AG08396 (cell line): Measurements from ENCODE around the gene RNF220.

Experiments
- DNase-seq: peaks from one replicate; pipeline ENCODE4 v3.0.0; 2012; ENCODE audit warnings: low spot score, mixed read lengths

The RNF220 gene

GRCh38 chr1:44636688-44637598, 231.9 kb downstream of the RNF220 start:
- DNase-seq: no peak

GRCh38 chr1:44637702-44638411, 232.8 kb downstream of the RNF220 start:
- DNase-seq: no peak

GRCh38 chr1:44640200-44640853, 235.3 kb downstream of the RNF220 start:
- no peak for DNase-seq

GRCh38 chr1:44641126-44642102, 236.4 kb downstream of the RNF220 start:
- no peak for DNase-seq

GRCh38 chr1:44642255-44642654, 237.2 kb downstream of the RNF220 start:
- DNase-seq: no peak

- DNase-seq: no peak
These were observed 237.9 kb downstream of the RNF220 start for GRCh38 chr1:44642925-44643324.

GRCh38 chr1:44643721-44644334, 238.8 kb downstream of the RNF220 start:
- no peak for DNase-seq

GRCh38 chr1:44644806-44645205, 239.8 kb downstream of the RNF220 start:
- no peak for DNase-seq

- peak; percentile 79 for DNase-seq
These were observed 240.6 kb downstream of the RNF220 start for GRCh38 chr1:44645476-44646244.

- peak; percentile 85 for DNase-seq
These were observed 241.4 kb downstream of the RNF220 start for GRCh38 chr1:44646261-44647110.

- DNase-seq: no peak
These were observed 242.8 kb downstream of the RNF220 start for GRCh38 chr1:44647896-44648295.

- DNase-seq: no peak
These were observed 243.6 kb downstream of the RNF220 start for GRCh38 chr1:44648529-44649250.

GRCh38 chr1:44649788-44650158, 244.7 kb downstream of the RNF220 start:
- no peak for DNase-seq

- no peak for DNase-seq
These were observed 245.2 kb downstream of the RNF220 start for GRCh38 chr1:44650159-44650831.

GRCh38 chr1:44651069-44651468, 246.0 kb downstream of the RNF220 start:
- DNase-seq: no peak

GRCh38 chr1:44652445-44653106, 247.5 kb downstream of the RNF220 start:
- peak; percentile 86 for DNase-seq
